ENCODE data around the gene PGBD5. TPM values are rescaled to one million over a fixed set of nuclear protein-coding genes. Genes with fewer than 3 reads are reported as not detected.

Gene PGBD5
- total and polyA plus RNA-seq, 2 experiments from 2014 or later, result 0.82 to 2.4 TPM

DNA sequence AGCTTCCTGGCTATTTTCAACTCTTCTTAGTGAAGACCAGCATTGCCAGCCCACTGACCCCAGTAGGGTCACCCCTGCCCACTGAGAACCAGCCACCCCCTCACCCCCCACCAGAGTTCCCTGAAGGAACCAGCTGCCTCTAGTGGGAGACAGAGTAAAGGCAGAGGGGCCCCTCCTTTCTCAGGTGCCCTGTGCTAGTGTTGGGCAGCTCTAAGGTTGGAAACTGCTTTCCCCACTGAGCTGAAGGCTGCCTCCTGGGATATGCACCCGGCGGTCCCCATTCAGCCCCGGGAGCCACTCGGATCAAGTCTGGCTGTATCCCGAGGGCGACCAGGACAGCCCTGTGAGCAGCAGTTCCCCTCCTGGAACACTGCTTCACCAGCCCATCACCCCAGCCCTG, 111.0 kb downstream of the PGBD5 start:
- H3K4me1 ChIP-seq (ENCODE audit: insufficient read depth), result no peaks in the 10 kb centered on the region
- H4K20me1 ChIP-seq (ENCODE audit: insufficient read depth, poor library complexity, severe bottlenecking), result no peaks in the 10 kb centered on the region
- no peak overlapping the region for H3K27ac ChIP-seq
- H2AFZ ChIP-seq, result no peak overlapping the region
- no peak for DNase-seq (ENCODE audit: low spot score)
- no peaks in the 10 kb centered on the region for H3K27me3 ChIP-seq
- no peaks in the 10 kb centered on the region for H3K9me2 ChIP-seq (replicated peaks; ENCODE audit: insufficient read depth)
- H3K79me2 ChIP-seq, result no peaks in the 10 kb centered on the region
- H3K9me3 ChIP-seq (ENCODE audit: low read depth), result no peaks in the 10 kb centered on the region
- WGBS (ENCODE audit: low lambda C conversion rate, missing lambda C conversion rate), result 86% methylated on average over 4 of the region's 6 CpGs
- H3K4me3 ChIP-seq, result no peak overlapping the region
- TF ChIP-seq, protein P1, sequence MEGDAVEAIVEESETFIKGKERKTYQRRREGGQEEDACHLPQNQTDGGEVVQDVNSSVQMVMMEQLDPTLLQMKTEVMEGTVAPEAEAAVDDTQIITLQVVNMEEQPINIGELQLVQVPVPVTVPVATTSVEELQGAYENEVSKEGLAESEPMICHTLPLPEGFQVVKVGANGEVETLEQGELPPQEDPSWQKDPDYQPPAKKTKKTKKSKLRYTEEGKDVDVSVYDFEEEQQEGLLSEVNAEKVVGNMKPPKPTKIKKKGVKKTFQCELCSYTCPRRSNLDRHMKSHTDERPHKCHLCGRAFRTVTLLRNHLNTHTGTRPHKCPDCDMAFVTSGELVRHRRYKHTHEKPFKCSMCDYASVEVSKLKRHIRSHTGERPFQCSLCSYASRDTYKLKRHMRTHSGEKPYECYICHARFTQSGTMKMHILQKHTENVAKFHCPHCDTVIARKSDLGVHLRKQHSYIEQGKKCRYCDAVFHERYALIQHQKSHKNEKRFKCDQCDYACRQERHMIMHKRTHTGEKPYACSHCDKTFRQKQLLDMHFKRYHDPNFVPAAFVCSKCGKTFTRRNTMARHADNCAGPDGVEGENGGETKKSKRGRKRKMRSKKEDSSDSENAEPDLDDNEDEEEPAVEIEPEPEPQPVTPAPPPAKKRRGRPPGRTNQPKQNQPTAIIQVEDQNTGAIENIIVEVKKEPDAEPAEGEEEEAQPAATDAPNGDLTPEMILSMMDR (IDR thresholded peaks at IDR 0.05; ENCODE audit: poor library complexity), result no peak
- TF ChIP-seq EZH2 (IDR thresholded peaks at IDR 0.05; ENCODE audit: borderline replicate concordance) (no peak), EZH2phosphoT487 (IDR thresholded peaks at IDR 0.05; ENCODE audit: low read depth, severe bottlenecking, unreplicated experiment) (no peak)
- H3K4me2 ChIP-seq, result no peak overlapping the region
- no peaks in the 10 kb centered on the region for H3K36me3 ChIP-seq (replicated peaks; ENCODE audit: insufficient read depth, low read depth)

DNA sequence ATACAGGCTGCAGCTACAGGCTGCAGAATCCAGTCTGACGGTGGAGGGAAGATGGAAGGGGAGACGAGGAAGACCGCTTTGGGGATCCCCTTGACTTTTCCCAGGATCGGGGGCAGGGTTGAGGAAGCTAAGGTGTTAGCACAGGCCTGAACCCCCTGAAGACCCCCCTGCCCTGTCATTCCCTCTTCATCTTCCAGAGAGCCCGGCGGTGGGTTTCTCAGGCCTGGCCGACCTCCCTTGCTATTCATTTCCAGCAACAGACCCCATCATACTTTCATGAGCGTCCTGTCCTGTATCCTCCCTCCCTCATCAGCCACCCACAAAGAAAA, 112.0 kb downstream of the PGBD5 start:
- H3K4me2 ChIP-seq, result no peak overlapping the region
- no peaks in the 10 kb centered on the region for H3K9me3 ChIP-seq (ENCODE audit: low read depth)
- no peaks in the 10 kb centered on the region for H3K9me2 ChIP-seq (replicated peaks; ENCODE audit: insufficient read depth)
- H2AFZ ChIP-seq, result no peak overlapping the region
- no peak for DNase-seq (ENCODE audit: low spot score)
- H3K27me3 ChIP-seq, result no peaks in the 10 kb centered on the region
- 63% methylated on average over 8 of the region's 8 CpGs for WGBS (ENCODE audit: low lambda C conversion rate, missing lambda C conversion rate)
- no peak for TF ChIP-seq EZH2phosphoT487 (IDR thresholded peaks at IDR 0.05; ENCODE audit: low read depth, severe bottlenecking, unreplicated experiment)
- TF ChIP-seq EZH2 (IDR thresholded peaks at IDR 0.05; ENCODE audit: borderline replicate concordance), result no peak
- H3K36me3 ChIP-seq (replicated peaks; ENCODE audit: insufficient read depth, low read depth), result no peaks in the 10 kb centered on the region
- no peaks in the 10 kb centered on the region for H3K79me2 ChIP-seq
- H3K27ac ChIP-seq, result no peak overlapping the region
- H3K4me1 ChIP-seq (ENCODE audit: insufficient read depth), result no peaks in the 10 kb centered on the region
- H3K4me3 ChIP-seq, result no peak overlapping the region
- H4K20me1 ChIP-seq (ENCODE audit: insufficient read depth, poor library complexity, severe bottlenecking), result no peaks in the 10 kb centered on the region

DNA sequence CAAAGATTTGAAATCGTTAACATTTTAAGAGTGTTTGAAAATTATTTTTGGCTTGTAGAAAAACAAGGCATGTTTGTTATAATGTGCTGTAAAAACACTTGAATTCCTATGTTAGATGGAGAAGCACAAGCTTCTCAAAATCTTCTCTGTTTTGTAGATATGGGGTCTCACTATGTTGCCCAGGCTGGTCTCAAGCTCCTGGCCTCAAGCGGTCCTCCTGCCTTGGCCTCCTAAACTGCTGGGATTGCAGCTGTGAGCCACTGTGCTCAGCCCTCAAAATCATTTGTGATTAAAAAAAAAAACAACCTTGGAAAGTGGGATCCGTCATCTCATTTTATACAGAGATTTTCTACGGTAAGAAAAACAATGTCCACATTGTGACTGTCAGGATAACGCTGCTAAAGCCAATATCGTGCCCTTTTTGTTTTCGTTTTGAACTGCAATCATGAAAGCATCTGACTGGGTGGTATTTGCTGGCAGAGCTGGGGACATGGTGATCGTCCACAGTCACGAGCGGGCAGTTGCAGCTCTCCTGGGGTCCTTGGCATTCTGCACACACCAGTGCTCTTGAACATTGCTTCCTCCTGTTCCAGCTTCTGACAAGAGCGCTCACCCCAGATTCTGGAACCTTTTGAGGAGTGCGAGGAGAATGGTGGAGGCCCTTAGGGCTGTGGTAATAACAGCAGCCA, 112.5 kb downstream of the PGBD5 start:
- DNase-seq (ENCODE audit: low spot score), result no peak
- H2AFZ ChIP-seq, result no peak overlapping the region
- no peaks in the 10 kb centered on the region for H3K4me1 ChIP-seq (ENCODE audit: insufficient read depth)
- H3K36me3 ChIP-seq (replicated peaks; ENCODE audit: insufficient read depth, low read depth), result no peaks in the 10 kb centered on the region
- no peaks in the 10 kb centered on the region for H3K9me2 ChIP-seq (replicated peaks; ENCODE audit: insufficient read depth)
- no peak overlapping the region for H3K4me2 ChIP-seq
- no peaks in the 10 kb centered on the region for H4K20me1 ChIP-seq (ENCODE audit: insufficient read depth, poor library complexity, severe bottlenecking)
- no peak overlapping the region for H3K4me3 ChIP-seq
- H3K9me3 ChIP-seq (ENCODE audit: low read depth), result no peaks in the 10 kb centered on the region
- H3K27ac ChIP-seq, result no peak overlapping the region
- no peaks in the 10 kb centered on the region for H3K79me2 ChIP-seq
- TF ChIP-seq, protein P1 (IDR thresholded peaks at IDR 0.05; ENCODE audit: poor library complexity), result no peak
- TF ChIP-seq EZH2phosphoT487 (IDR thresholded peaks at IDR 0.05; ENCODE audit: low read depth, severe bottlenecking, unreplicated experiment) (no peak), EZH2 (IDR thresholded peaks at IDR 0.05; ENCODE audit: borderline replicate concordance) (no peak)
- WGBS (ENCODE audit: low lambda C conversion rate, missing lambda C conversion rate), result 74% methylated on average over 12 of the region's 12 CpGs
- H3K27me3 ChIP-seq, result no peaks in the 10 kb centered on the region

DNA sequence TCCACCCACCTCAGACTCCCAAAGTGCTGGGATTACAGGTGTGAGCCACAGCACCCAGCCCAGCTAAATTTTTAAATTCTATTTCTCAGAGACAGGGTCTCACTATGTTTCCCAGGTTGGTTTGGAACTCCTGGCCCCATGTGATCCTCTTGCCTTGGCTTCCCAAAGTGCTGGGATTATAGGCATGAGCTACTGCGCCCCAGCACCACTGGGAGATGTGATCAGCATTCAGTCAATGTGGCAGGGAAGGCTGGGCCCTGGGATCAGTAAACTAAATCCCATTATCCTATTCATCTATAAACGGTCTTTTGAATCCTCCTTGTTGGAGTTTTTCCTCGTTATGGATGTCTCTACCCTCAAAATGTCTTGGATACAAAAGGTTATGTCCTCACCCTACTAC, 113.5 kb downstream of the PGBD5 start:
- no peaks in the 10 kb centered on the region for H3K9me2 ChIP-seq (replicated peaks; ENCODE audit: insufficient read depth)
- 75% methylated on average over 3 of the region's 3 CpGs for WGBS (ENCODE audit: low lambda C conversion rate, missing lambda C conversion rate)

More for the DNA sequence above, 113.5 kb downstream of the PGBD5 start:
- Histone ChIP-seq H4K20me1 (ENCODE audit: insufficient read depth, poor library complexity, severe bottlenecking) (no peaks in the 10 kb centered on the region), H3K9me3 (ENCODE audit: low read depth) (no peaks in the 10 kb centered on the region), H3K79me2 (no peaks in the 10 kb centered on the region), H3K27ac (no peak overlapping the region), H3K4me3 (no peak overlapping the region), H3K4me2 (no peak overlapping the region), H3K36me3 (replicated peaks; ENCODE audit: insufficient read depth, low read depth) (no peaks in the 10 kb centered on the region), H3K27me3 (no peaks in the 10 kb centered on the region), H2AFZ (no peak overlapping the region), H3K4me1 (ENCODE audit: insufficient read depth) (no peaks in the 10 kb centered on the region)
- TF ChIP-seq EZH2 (IDR thresholded peaks at IDR 0.05; ENCODE audit: borderline replicate concordance) (no peak), EZH2phosphoT487 (IDR thresholded peaks at IDR 0.05; ENCODE audit: low read depth, severe bottlenecking, unreplicated experiment) (no peak)
- TF ChIP-seq, protein P1 (IDR thresholded peaks at IDR 0.05; ENCODE audit: poor library complexity), result no peak
- no peak for DNase-seq (ENCODE audit: low spot score)
